Measurements from ENCODE around the gene SELENON.

Gene SELENON, protein sequence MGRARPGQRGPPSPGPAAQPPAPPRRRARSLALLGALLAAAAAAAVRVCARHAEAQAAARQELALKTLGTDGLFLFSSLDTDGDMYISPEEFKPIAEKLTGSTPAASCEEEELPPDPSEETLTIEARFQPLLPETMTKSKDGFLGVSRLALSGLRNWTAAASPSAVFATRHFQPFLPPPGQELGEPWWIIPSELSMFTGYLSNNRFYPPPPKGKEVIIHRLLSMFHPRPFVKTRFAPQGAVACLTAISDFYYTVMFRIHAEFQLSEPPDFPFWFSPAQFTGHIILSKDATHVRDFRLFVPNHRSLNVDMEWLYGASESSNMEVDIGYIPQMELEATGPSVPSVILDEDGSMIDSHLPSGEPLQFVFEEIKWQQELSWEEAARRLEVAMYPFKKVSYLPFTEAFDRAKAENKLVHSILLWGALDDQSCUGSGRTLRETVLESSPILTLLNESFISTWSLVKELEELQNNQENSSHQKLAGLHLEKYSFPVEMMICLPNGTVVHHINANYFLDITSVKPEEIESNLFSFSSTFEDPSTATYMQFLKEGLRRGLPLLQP

DNA sequence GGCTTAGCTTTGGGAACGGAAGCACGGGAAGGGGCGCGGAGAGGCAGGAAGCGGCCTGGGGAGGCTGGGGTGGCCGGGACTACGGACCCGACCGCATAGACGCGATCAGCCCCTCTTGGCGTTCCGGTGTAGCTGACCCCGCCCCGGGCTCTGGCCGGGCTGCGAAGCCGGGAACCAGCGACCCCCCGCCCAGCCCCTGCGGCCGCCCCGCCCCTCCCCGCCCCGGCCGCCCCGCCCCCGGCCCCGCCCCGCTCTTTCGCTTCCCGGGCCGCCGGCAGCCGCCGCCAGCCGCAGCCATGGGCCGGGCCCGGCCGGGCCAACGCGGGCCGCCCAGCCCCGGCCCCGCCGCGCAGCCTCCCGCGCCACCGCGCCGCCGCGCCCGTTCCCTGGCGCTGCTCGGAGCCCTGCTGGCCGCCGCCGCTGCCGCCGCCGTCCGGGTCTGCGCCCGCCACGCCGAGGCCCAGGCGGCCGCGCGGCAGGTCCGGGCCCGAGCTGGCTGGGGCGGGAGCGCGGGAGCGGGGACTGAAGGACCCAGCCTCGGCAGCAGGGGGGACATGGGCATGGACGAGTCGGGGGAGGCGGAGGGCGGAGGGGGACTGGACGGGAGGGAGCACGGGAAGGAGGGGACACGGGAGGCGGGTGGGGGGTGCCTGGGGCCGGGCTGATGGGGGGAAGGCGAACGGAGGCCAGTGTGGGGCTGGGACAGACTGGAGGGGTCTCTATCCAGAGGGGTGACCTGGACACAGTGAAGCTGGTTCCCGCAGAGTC lies at the start of gene SELENON:
Gene SELENON, plus strand, starts transcription at position 259 of the 768 bp plus-strand sequence. Its CDS starts 38 bp downstream, at position 297.
- DNase-seq (ENCODE audit: low read depth): no peak
- TF ChIP-seq, protein P1, sequence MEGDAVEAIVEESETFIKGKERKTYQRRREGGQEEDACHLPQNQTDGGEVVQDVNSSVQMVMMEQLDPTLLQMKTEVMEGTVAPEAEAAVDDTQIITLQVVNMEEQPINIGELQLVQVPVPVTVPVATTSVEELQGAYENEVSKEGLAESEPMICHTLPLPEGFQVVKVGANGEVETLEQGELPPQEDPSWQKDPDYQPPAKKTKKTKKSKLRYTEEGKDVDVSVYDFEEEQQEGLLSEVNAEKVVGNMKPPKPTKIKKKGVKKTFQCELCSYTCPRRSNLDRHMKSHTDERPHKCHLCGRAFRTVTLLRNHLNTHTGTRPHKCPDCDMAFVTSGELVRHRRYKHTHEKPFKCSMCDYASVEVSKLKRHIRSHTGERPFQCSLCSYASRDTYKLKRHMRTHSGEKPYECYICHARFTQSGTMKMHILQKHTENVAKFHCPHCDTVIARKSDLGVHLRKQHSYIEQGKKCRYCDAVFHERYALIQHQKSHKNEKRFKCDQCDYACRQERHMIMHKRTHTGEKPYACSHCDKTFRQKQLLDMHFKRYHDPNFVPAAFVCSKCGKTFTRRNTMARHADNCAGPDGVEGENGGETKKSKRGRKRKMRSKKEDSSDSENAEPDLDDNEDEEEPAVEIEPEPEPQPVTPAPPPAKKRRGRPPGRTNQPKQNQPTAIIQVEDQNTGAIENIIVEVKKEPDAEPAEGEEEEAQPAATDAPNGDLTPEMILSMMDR (IDR thresholded peaks at IDR 0.05; ENCODE audit: control insufficient read depth, insufficient read depth, low read depth, low read length, missing control alignments): no peak
- H3K4me3 ChIP-seq (ENCODE audit: control insufficient read depth, low read depth, low read length): peak within 1 kb of the TSS; percentile 54

DNA sequence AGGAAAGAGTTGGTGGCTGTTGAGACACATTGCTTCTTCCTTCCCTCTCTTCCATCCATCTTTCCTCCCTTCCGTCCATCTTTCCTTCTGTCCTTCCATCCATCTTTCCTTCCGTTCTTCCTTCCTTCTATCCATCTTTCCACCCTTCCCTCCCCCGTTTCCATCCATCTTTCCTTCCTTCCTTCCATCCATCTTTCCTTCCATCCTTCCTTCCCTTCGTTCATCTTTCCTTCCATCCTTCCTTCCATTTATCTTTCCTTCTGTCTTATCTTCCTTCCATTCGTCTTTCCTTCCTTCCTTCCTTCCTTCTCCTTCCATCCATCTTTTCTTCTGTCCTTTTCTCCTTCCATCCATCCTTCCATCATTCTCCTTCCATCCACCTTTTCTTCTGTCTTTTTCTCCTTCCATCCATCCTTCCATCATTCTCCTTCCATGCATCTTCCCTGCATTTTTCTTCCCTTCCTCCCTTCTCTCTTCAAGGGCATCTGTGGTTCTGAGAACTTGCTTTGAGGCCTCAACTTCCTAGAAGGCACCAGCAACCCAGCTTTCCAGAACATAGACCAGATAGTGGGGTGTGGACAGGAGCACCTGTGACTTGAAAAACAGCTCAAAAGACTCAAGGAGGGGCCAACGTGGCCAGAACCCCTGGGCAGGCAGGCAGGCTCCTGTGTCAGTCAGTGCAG lies 48.9 kb upstream of the SELENON start:
- no peak overlapping the region for H3K4me3 ChIP-seq (ENCODE audit: control insufficient read depth, low read depth, low read length)
- DNase-seq (ENCODE audit: low read depth): no peak
- TF ChIP-seq, protein P1 (IDR thresholded peaks at IDR 0.05; ENCODE audit: control insufficient read depth, insufficient read depth, low read depth, low read length, missing control alignments): no peak

DNA sequence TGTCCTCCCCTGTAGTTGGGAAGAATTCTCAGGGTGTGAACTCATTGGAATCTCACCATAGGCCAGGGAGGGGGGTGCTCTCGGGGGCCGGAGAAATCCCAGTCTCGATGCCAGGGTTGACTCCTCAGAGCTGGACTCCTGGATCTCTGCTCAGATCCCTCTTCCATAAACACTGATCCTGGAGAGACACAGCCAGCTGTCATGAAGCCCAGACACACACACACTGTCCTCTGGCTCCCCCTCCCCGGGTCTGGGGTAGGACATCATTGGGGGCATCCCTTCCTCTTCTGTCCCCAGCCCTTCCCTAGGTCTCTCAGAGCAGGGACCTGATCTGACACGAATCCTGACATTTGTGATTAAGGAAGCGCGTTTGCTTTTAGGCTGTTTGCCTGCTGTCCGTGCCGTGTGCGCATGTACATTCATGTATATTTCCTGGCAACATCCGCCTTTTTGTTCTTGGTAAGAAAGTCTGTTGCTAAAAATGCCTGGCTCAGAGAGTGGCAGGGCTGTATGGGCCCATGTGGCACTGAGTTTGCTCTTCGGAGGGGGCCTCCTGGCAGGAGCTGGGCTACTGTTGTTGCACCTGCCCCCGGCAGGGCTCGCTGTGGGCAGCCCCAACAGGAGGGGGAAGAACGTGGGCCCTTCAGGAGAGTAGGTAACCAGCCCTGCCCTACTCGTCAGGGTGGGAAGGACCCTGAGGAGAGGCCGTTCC lies 45.4 kb upstream of the SELENON start:
- no peak for DNase-seq (ENCODE audit: low read depth)
- TF ChIP-seq, protein P1 (IDR thresholded peaks at IDR 0.05; ENCODE audit: control insufficient read depth, insufficient read depth, low read depth, low read length, missing control alignments): no peak

DNA sequence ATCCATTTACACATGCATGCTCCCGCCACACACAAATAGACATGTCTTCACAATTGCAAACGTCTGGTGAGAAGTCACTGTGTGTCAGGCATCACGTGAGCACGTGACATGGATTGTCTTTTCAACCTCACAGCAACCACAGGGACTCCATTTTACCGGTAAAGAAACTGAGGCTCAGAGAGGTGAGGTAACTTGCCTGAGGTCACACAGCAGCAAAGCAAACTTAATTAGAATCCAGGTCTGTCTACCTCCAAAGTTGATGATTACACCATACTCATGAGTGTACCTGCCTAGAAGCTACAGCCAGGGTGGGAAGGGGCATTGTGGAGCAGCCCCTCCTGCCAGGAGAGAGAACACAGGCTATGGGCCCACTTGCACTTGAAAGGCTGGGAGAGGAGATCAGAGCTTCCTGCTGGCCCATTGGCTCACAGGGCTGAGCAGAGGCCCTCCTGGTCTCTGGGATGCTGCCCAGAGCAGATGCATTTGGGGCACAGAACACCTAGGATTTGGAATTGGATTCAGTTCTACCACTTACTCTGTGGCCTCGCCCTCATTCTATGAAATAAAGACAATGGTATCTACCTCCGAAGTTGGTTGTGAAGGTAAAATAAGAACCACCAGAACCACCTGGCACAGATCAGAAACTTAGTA lies 44.4 kb upstream of the SELENON start:
- no peak for DNase-seq (ENCODE audit: low read depth)

More for the DNA sequence above, 45.4 kb upstream of the SELENON start:
- H3K4me3 ChIP-seq (ENCODE audit: control insufficient read depth, low read depth, low read length): no peak overlapping the region

DNA sequence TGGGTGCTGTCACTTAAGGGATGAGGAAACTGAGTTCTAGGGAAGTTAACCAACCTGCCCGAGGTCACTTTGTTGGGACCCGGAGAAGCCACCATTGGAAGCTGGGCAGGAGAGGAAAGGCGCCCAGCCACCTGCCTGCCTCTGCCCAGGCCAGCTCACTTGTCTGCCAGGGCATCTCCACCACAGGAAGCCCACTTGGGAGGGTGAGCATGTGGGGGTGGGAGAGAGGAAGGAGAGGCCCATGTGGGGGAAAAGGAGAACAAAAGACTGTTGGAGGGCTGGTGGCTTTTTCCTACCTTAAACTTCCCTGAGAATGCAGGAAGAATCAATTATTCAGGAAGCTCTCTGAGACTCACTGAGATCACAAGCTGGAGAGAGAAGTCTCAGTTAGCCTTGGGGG lies 43.8 kb upstream of the SELENON start:
- no peak for DNase-seq (ENCODE audit: low read depth)
- no peak overlapping the region for H3K4me3 ChIP-seq (ENCODE audit: control insufficient read depth, low read depth, low read length)
- TF ChIP-seq, protein P1 (IDR thresholded peaks at IDR 0.05; ENCODE audit: control insufficient read depth, insufficient read depth, low read depth, low read length, missing control alignments): no peak

More for the DNA sequence above, 44.4 kb upstream of the SELENON start:
- H3K4me3 ChIP-seq (ENCODE audit: control insufficient read depth, low read depth, low read length): no peak overlapping the region
- TF ChIP-seq, protein P1 (IDR thresholded peaks at IDR 0.05; ENCODE audit: control insufficient read depth, insufficient read depth, low read depth, low read length, missing control alignments): no peak
